WTC11 (cell line): ENCODE data around the gene NPAS3.

ENCODE experiments used
- CTCF ChIP-seq: fragments of 200-600 bp; IDR thresholded peaks from 2 replicates; pipeline ENCODE4 v1.8.0; 2022; ENCODE audit warnings: antibody characterized with exemption
- EMX1 ChIP-seq: fragments of 250-450 bp; sonication (Bioruptor Pico); IDR thresholded peaks from 2 replicates; pipeline ENCODE4 v1.8.0; 2021; ENCODE audit warnings: mild to moderate bottlenecking
- SMAD3 ChIP-seq: sonication (generic); formaldehyde crosslinking; IDR thresholded peaks from 2 replicates; pipeline ENCODE4 v1.8.0; 2022; ENCODE audit warnings: missing genetic modification reagents, mild to moderate bottlenecking, borderline replicate concordance
- SMAD4 ChIP-seq: sonication (generic); formaldehyde crosslinking; IDR thresholded peaks from 2 replicates; pipeline ENCODE4 v1.8.0; 2022; ENCODE audit warnings: mild to moderate bottlenecking, missing genetic modification reagents
- SP1 ChIP-seq: sonication (generic); formaldehyde crosslinking; conservative IDR thresholded peaks from 2 replicates; pipeline ENCODE4 v1.8.1; 2022; ENCODE audit warnings: missing genetic modification reagents
- TF ChIP-seq, protein P1 (sequence below): sonication (generic); formaldehyde crosslinking; IDR thresholded peaks from 2 replicates; pipeline ENCODE4 v1.8.1; 2023; ENCODE audit warnings: mild to moderate bottlenecking, missing genetic modification reagents
- TF ChIP-seq, protein P2 (sequence below): sonication (generic); formaldehyde crosslinking; IDR thresholded peaks from 2 replicates; pipeline ENCODE4 v1.8.1; 2022; ENCODE audit warnings: low read depth, missing genetic modification reagents, borderline replicate concordance
- TF ChIP-seq, protein P3 (sequence below): sonication (generic); formaldehyde crosslinking; IDR thresholded peaks from 2 replicates; pipeline ENCODE4 v1.8.0; 2022; ENCODE audit warnings: mild to moderate bottlenecking, missing genetic modification reagents

DNA sequence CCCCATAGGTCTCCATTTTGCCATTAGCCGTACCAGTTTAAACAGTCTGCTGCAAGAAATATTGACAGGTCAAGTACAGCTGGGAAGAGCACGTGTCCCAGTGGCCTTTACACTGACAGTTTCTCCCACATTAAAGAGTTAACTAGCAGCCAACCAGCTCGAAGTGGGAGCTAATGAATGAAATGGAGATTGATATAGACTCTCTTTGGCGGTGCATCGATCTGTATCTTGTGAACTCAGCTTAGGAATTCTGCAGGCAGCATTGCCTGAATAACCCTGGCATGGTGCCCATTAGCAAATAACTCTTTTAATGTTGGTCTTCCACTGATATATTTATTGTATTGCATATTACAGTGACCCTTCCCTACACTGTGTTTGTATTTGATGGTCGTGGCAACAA is 692.8 kb downstream of the NPAS3 start:
- TF ChIP-seq SMAD4 (CRISPR knock-in tag) = no peak
- TF ChIP-seq SMAD3 (CRISPR knock-in tag) = no peak
- TF ChIP-seq EMX1 (CRISPR knock-in tag) = no peak
- TF ChIP-seq, protein P1, sequence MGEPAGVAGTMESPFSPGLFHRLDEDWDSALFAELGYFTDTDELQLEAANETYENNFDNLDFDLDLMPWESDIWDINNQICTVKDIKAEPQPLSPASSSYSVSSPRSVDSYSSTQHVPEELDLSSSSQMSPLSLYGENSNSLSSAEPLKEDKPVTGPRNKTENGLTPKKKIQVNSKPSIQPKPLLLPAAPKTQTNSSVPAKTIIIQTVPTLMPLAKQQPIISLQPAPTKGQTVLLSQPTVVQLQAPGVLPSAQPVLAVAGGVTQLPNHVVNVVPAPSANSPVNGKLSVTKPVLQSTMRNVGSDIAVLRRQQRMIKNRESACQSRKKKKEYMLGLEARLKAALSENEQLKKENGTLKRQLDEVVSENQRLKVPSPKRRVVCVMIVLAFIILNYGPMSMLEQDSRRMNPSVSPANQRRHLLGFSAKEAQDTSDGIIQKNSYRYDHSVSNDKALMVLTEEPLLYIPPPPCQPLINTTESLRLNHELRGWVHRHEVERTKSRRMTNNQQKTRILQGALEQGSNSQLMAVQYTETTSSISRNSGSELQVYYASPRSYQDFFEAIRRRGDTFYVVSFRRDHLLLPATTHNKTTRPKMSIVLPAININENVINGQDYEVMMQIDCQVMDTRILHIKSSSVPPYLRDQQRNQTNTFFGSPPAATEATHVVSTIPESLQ (CRISPR knock-in tag) = no peak
- TF ChIP-seq CTCF = no peak
- TF ChIP-seq, protein P2, sequence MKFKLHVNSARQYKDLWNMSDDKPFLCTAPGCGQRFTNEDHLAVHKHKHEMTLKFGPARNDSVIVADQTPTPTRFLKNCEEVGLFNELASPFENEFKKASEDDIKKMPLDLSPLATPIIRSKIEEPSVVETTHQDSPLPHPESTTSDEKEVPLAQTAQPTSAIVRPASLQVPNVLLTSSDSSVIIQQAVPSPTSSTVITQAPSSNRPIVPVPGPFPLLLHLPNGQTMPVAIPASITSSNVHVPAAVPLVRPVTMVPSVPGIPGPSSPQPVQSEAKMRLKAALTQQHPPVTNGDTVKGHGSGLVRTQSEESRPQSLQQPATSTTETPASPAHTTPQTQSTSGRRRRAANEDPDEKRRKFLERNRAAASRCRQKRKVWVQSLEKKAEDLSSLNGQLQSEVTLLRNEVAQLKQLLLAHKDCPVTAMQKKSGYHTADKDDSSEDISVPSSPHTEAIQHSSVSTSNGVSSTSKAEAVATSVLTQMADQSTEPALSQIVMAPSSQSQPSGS (CRISPR knock-in tag) = no peak
- TF ChIP-seq SP1 = no peak
- TF ChIP-seq, protein P3, sequence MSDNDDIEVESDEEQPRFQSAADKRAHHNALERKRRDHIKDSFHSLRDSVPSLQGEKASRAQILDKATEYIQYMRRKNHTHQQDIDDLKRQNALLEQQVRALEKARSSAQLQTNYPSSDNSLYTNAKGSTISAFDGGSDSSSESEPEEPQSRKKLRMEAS (CRISPR knock-in tag) = no peak
